Dedifferentiated amniotic fluid mesenchymal stem cell (primary cell): ENCODE results near the gene CCDC17.

Source experiments
- DNase-seq: peaks from one replicate; pipeline ENCODE4 v3.0.0-alpha.2; 2016; ENCODE audit errors: extremely low spot score

The CCDC17 gene

GRCh38 chr1:45623972-45624371, at the start of gene CCDC17:
TSS of gene CCDC17 (minus strand) at chr1:45624054. CDS start at chr1:45623909, 145 bp downstream.
- DNase-seq = no peak

GRCh38 chr1:45669859-45670655, 46.2 kb upstream of the CCDC17 start:
- no peak for DNase-seq

DNA sequence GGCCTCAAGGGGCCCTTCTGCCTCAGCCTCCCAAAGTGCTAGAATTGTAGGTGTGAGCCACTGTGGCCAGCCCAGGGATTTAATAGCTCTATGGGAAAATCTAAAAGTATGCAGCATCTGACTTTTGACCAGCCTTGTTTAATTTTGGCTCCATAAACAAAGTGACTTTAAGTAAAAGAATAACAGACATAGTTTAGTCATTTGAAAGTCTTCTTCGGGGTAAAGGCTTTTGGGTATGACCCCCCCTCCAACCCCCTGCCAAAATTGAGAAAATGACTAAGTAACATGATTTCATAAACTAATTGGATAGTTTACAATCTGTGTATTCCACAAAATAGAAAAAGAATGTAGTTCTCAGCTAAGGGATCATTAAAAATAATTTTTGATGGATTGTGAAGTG, 45.5 kb upstream of the CCDC17 start:
- no peak for DNase-seq

- DNase-seq = no peak
Observed at GRCh38 chr1:45668526-45668925, 44.7 kb upstream of the CCDC17 start.

GRCh38 chr1:45667321-45668111, 43.7 kb upstream of the CCDC17 start:
- DNase-seq = no peak

DNA sequence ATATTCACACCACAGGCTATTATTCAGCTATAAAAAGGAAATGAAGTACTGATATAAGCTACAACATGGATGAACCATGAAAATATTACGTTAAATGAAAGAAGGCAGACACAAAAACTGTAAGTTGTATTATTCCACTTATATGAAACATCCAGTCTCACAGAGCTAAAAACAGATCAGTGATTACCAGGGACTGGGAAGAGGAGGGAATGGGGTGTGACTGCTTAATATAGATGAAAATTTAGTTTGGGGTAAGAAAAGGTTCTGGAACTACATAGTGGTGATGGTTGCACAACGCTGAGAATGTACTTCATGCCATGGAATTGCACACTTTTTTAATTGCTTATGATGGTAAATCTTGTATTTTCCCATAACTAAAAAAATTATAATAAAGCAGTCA, 43.0 kb upstream of the CCDC17 start:
- no peak for DNase-seq

GRCh38 chr1:45660336-45660735, 36.5 kb upstream of the CCDC17 start:
- no peak for DNase-seq

GRCh38 chr1:45659222-45659621, 35.4 kb upstream of the CCDC17 start:
- no peak for DNase-seq

GRCh38 chr1:45658171-45658570, 34.3 kb upstream of the CCDC17 start:
- no peak for DNase-seq

DNA sequence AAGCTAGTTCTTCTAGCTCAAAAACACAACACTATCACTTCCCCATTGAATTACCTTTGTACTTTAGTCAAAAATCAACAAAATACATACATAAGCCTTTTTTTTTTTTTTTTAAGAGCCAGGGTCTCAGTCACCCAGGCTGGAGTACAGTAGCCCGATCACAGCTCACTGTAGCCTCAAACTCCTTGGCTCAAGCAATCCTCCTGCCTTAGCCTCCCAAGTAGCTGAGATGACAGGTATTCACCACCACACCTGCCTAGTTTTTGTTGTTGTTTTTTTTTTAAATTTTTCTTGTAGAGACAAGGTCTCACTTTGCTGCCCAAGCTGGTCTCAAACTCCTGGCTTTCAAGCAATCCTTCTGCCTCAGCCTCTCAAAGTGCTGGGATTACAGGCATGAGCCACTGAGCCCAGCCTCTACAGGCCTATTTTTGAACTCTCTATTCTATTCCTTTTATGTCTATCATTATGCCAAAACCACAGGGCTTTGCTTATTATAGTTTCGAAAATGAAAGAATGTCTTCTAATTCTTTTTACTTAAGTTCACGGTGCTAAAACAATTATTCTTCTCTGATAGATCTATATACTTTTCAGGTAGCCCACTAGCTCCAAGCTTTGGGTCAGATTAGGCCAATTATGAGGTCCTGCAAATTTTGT, 32.8 kb upstream of the CCDC17 start:
- DNase-seq = no peak

GRCh38 chr1:45654540-45655280, 30.9 kb upstream of the CCDC17 start:
- DNase-seq = no peak

- no peak for DNase-seq
Observed at GRCh38 chr1:45647248-45648021, 23.6 kb upstream of the CCDC17 start.

DNA sequence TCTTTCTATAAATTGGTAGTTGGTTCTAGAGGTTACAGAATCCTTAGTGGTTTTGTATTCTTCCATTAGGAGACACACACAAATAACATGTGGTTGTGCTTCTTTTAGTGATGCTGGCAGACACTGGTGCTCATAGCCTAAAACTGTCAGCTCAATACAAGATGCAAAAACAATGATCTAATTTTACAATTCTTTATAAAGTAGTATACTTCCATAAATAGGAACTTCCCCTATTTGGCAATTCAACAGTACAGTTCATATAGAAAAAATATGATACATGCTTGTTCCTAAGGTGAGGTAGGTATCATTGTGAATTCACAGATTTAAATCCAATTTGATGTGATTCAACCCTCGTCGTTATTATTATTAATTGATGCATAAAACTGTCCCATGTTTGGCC, 20.8 kb upstream of the CCDC17 start:
- DNase-seq = no peak

DNA sequence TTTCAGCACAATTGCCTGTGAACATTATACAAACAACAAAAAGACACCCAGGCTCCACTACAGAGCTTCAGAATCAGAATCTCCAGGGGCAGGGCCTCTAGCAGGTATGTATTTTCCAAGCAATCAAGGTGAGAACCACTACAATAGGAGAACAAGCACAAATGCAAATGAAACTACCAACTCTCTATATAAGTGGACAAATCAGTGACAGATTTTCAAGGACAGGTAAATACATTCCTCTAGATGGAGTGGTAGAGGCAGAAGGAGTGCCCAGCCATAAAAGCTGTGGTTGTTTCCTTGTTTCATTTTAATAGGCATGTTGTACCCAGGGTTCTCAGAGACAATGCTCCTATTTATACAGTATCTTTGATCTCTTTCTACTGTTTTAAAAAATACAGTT, 20.1 kb upstream of the CCDC17 start:
- no peak for DNase-seq

DNA sequence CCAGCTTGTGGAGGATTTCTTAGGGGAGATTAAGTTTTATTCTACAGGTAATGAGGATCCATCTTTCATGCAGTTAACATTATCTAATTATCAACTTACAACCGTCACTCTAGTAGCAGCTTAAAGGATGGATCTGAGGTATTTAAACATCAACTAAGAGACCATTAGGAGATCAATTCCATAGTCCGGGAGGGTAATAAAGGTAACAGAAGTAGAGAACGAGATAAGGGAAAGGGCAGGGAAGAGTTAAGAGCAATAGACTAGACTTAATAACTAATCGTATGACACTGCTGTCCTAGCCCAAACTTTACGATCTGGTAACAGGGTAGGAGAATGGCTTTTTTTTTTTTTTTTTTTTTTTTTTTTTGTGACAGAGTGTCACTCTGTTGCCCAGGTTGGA, 19.5 kb upstream of the CCDC17 start:
- no peak for DNase-seq

GRCh38 chr1:45640293-45640692, 16.4 kb upstream of the CCDC17 start:
- DNase-seq = no peak

- no peak for DNase-seq
Observed at GRCh38 chr1:45635211-45635610, 11.4 kb upstream of the CCDC17 start.

DNA sequence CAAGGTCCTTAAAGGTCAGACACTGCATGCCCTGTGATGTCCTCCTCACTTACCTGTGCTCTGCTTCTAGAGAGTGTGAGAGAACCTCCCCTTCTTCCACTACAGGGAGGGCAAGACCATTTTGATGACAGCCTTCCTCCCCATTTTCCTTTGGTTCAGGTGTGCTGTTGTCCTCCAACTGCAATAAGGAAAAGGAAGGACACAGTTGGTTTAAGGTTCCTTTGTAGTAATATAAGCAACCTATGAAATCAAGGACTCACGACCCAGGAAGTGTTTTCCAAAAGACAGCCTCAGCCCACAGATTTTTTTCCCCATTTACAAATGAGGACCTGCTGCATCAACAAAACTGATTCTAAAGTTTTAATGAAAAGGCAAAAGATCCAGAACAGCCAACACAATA, 6.6 kb upstream of the CCDC17 start:
- no peak for DNase-seq

- DNase-seq = no peak
Observed at GRCh38 chr1:45629035-45629434, 5.2 kb upstream of the CCDC17 start.

DNA sequence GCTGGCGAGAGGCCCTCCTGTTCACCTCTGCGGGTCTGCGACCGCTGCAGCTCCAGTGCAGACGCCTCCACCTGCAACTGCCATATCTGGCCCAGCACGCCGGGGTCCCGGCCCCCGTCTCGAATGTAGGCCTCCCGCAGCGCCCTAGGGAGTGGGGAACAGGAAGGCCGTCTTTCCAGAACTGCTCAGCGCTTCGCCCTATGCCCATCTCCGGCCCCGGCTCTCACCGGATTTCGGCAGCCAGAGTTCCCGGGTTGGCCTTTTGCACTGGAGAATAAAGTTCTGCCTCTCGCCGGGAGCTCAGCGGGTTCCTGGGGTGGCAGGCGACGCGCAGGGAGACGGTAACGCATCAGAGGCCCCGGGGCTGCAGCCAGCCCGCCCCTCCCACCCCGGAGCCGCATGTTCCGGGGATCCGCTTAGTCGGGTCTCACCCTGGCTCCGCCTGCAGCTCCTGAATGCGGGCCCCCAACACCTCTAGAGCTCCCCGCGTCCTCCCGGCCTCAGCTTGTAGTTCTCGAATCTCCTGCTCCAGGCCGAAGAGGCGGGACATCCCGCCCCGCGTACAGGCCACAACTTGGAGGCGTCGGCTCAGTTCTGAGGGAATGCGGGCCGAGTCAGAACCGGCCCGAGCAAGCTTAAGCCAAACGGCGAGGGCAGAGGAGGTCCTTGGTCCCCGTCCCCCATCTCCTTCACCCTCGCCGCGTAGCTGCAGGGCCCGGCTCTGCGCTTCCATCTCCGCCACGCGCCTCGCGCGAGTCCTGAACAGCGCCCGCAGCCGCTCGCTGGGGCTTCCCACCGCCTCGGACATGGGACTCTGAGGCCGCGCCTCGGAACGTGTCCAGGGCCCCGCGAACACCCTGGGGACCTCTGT, 1.1 kb downstream of the CCDC17 start:
- no peak for DNase-seq
